ENCODE data around the gene PADI2.

Gene PADI2

GRCh38 chr1:17045634-17046333 lies 73.5 kb downstream of the PADI2 start:
- H3K4me3 ChIP-seq (replicated peaks; ENCODE audit: low read depth, low read length), result peak overlapping the region; percentile 34
- TF ChIP-seq CTCF (IDR thresholded peaks at IDR 0.05; ENCODE audit: low read length, missing control alignments), result peak; percentile 77
- peak; percentile 83 for DNase-seq (ENCODE audit: low read depth)

- DNase-seq (ENCODE audit: low read depth), result no peak
- H3K4me3 ChIP-seq (replicated peaks; ENCODE audit: low read depth, low read length), result no peak overlapping the region
- no peak for TF ChIP-seq CTCF (IDR thresholded peaks at IDR 0.05; ENCODE audit: low read length, missing control alignments)
These were observed 74.1 kb downstream of the PADI2 start for GRCh38 chr1:17045150-17045549.

GRCh38 chr1:17043676-17044075 lies 75.6 kb downstream of the PADI2 start:
- no peak for DNase-seq (ENCODE audit: low read depth)
- no peak for TF ChIP-seq CTCF (IDR thresholded peaks at IDR 0.05; ENCODE audit: low read length, missing control alignments)
- H3K4me3 ChIP-seq (replicated peaks; ENCODE audit: low read depth, low read length), result no peak overlapping the region

- DNase-seq (ENCODE audit: low read depth), result no peak
- no peak for TF ChIP-seq CTCF (IDR thresholded peaks at IDR 0.05; ENCODE audit: low read length, missing control alignments)
- no peak overlapping the region for H3K4me3 ChIP-seq (replicated peaks; ENCODE audit: low read depth, low read length)
These were observed 79.1 kb downstream of the PADI2 start for GRCh38 chr1:17040135-17040534.

GRCh38 chr1:17039522-17039921 lies 79.7 kb downstream of the PADI2 start:
- DNase-seq (ENCODE audit: low read depth), result no peak
- no peak overlapping the region for H3K4me3 ChIP-seq (replicated peaks; ENCODE audit: low read depth, low read length)
- TF ChIP-seq CTCF (IDR thresholded peaks at IDR 0.05; ENCODE audit: low read length, missing control alignments), result no peak

GRCh38 chr1:17033481-17033880 lies 85.8 kb downstream of the PADI2 start:
- TF ChIP-seq CTCF (IDR thresholded peaks at IDR 0.05; ENCODE audit: low read length, missing control alignments), result no peak
- no peak for DNase-seq (ENCODE audit: low read depth)
- H3K4me3 ChIP-seq (replicated peaks; ENCODE audit: low read depth, low read length), result no peak overlapping the region

GRCh38 chr1:17032741-17033140 lies 86.5 kb downstream of the PADI2 start:
- no peak overlapping the region for H3K4me3 ChIP-seq (replicated peaks; ENCODE audit: low read depth, low read length)
- DNase-seq (ENCODE audit: low read depth), result no peak
- no peak for TF ChIP-seq CTCF (IDR thresholded peaks at IDR 0.05; ENCODE audit: low read length, missing control alignments)

Measured in fibroblast of pulmonary artery (primary cell).